Ramos (cell line): ENCODE results near the gene LGR6.
"Not testable (repeated sequence)": the region's sequence is repeated elsewhere in the genome, so short reads cannot be mapped to it uniquely, and the experiment has no call there.

Source experiments
- in situ Hi-C: fragments of 300-500 bp; cut with MboI; formaldehyde crosslinking; loops from one replicate; pipeline ENCODE4 v1.14.3; 2022; ENCODE audit warnings: low sequenced_read_pairs; ENCODE audit not compliant: unreplicated experiment

LGR6 gene

GRCh38 chr1:202311875-202312635 is 118.5 kb downstream of the LGR6 start:
- in situ Hi-C loops = loop anchor here (5.0 kb wide), 1 partner anchor 125 kb away; no protein-coding TSS in a partner anchor

GRCh38 chr1:202315576-202316168 is 122.1 kb downstream of the LGR6 start:
- in situ Hi-C loops = no loop called here

GRCh38 chr1:202316186-202316585 is 122.6 kb downstream of the LGR6 start:
- in situ Hi-C loops = no loop called here

- in situ Hi-C loops = no loop called here
Measured at GRCh38 chr1:202317941-202318925, 124.6 kb downstream of the LGR6 start.

GRCh38 chr1:202319381-202320080 is 125.9 kb downstream of the LGR6 start:
- in situ Hi-C loops = no loop called here

GRCh38 chr1:202320081-202320405 is 126.4 kb downstream of the LGR6 start:
- in situ Hi-C loops = no loop called here

GRCh38 chr1:202323731-202324130 is 130.1 kb downstream of the LGR6 start:
- in situ Hi-C loops = no loop called here

GRCh38 chr1:202324646-202325045 is 131.0 kb downstream of the LGR6 start:
- in situ Hi-C loops = no loop called here

- in situ Hi-C loops = no loop called here
Measured at GRCh38 chr1:202329891-202330290, 136.3 kb downstream of the LGR6 start.

GRCh38 chr1:202333861-202334260 is 140.3 kb downstream of the LGR6 start:
- in situ Hi-C loops = no loop called here

- in situ Hi-C loops = loop anchor here (10.0 kb wide), 1 partner anchor 231 kb away; no protein-coding TSS in a partner anchor
Measured at GRCh38 chr1:202343652-202344349, 150.2 kb downstream of the LGR6 start.

- in situ Hi-C loops = loop anchor here (10.0 kb wide), 1 partner anchor 227 kb away; no protein-coding TSS in a partner anchor
Measured at GRCh38 chr1:202348005-202348508, 154.5 kb downstream of the LGR6 start.

- in situ Hi-C loops = loop anchor here (10.0 kb wide), 1 partner anchor 226 kb away; no protein-coding TSS in a partner anchor
Measured at GRCh38 chr1:202348509-202349205, 155.1 kb downstream of the LGR6 start, which contains the start of gene PPP1R12B. TSS of gene PPP1R12B (plus strand) at chr1:202348699. CDS start at chr1:202348852, 153 bp downstream.

GRCh38 chr1:202349206-202349928 is 155.8 kb downstream of the LGR6 start:
- in situ Hi-C loops = loop anchor here (10.0 kb wide), 1 partner anchor 225 kb away; no protein-coding TSS in a partner anchor

- in situ Hi-C loops = no loop called here
Measured at GRCh38 chr1:202351725-202352124, 158.1 kb downstream of the LGR6 start.

GRCh38 chr1:202352583-202353197 is 159.1 kb downstream of the LGR6 start:
- in situ Hi-C loops = not testable (repeated sequence)

GRCh38 chr1:202355944-202356553 is 162.4 kb downstream of the LGR6 start:
- in situ Hi-C loops = no loop called here
